Measurements from ENCODE around the gene HERC6. TPM values are rescaled to one million over a fixed set of nuclear protein-coding genes. Genes with fewer than 3 reads are reported as not detected.
"Not testable (repeated sequence)": the region's sequence is repeated elsewhere in the genome, so short reads cannot be mapped to it uniquely, and the experiment has no call there.

Gene HERC6
- total RNA-seq, 2 donors from 2014 or later, result 2.3 to 8.8 TPM

DNA sequence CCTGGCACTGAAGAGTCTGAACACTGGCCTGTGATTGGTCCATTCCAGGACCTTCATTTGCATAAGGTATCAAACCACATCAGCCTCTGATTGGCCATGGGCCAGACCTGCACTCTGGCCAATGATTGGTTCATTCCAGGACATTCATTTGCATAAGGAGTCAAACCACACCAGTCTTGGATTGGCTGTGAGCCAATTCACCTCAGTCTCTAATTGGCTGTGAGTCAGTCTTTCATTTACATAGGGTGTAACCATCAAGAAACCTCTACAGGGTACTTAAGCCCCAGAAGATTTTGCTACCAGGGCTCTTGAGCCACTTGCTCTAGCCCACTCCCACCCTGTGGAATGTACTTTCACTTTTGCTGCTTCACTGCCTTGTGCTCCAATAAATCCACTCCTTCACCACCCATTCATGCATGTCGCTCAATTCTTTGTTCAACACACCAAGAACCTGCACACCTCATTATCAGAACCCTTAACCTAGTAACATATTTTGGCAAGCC, 64.1 kb downstream of the HERC6 start:
- DNase-seq, result no peak
- no peaks in the 10 kb centered on the region for H3K36me3 ChIP-seq (replicated peaks in 1 of 2; ENCODE audit: insufficient read depth in 1 of 2, low read depth in 2 of 2)
- H3K4me3 ChIP-seq, result no peak overlapping the region
- ATAC-seq, result no peak
- no peaks in the 10 kb centered on the region for H3K27me3 ChIP-seq
- 93 to 100% methylated on average over 1 of the region's 1 CpG for WGBS, 2 donors
- H3K4me1 ChIP-seq, result no peaks in the 10 kb centered on the region
- no peak overlapping the region for H3K27ac ChIP-seq
- no peaks in the 10 kb centered on the region for H3K9me3 ChIP-seq
- intact Hi-C loops (cut with DNase I), result no loop called here
- no peak for TF ChIP-seq CTCF (IDR thresholded peaks at IDR 0.05)

- ATAC-seq, result no peak
- 94% methylated on average over 5 of the region's 5 CpGs for WGBS, 2 donors
- Histone ChIP-seq H3K27ac (no peak overlapping the region), H3K36me3 (replicated peaks in 1 of 2; ENCODE audit: insufficient read depth in 1 of 2, low read depth in 2 of 2) (no peaks in the 10 kb centered on the region), H3K4me3 (no peak overlapping the region), H3K4me1 (no peaks in the 10 kb centered on the region), H3K27me3 (no peaks in the 10 kb centered on the region), H3K9me3 (no peaks in the 10 kb centered on the region)
- intact Hi-C loops (cut with DNase I), result no loop called here
- TF ChIP-seq POLR2A (IDR thresholded peaks at IDR 0.05) (no peak), CTCF (IDR thresholded peaks at IDR 0.05) (no peak)
- DNase-seq, result no peak
These were observed 64.8 kb downstream of the HERC6 start for GRCh38 chr4:88443486-88443885.

DNA sequence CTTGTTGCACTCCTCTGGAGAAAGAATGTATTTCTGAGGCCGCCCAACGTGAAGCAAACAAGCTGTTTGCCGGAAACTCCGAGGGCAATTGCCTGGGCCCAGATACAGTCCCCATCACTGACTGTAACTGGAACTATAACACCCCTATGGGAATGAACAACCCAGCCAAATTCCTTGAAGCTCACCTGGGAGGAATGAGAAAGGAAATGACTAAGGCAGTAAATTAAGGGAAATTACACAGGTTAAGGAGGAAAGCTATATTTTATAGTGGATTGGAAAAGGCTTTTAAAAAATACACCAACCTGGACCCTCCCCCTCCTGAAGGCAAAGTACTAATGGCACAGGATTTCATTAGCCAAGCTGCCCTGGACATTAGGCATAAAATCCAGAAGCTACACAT, 66.6 kb downstream of the HERC6 start:
- no peaks in the 10 kb centered on the region for H3K4me1 ChIP-seq
- ATAC-seq, result no peak
- no peaks in the 10 kb centered on the region for H3K36me3 ChIP-seq (replicated peaks in 1 of 2; ENCODE audit: insufficient read depth in 1 of 2, low read depth in 2 of 2)
- H3K27me3 ChIP-seq, result no peaks in the 10 kb centered on the region
- DNase-seq, result no peak
- TF ChIP-seq CTCF (IDR thresholded peaks at IDR 0.05) (no peak), POLR2A (IDR thresholded peaks at IDR 0.05) (no peak)
- no peaks in the 10 kb centered on the region for H3K9me3 ChIP-seq
- intact Hi-C loops (cut with DNase I), result no loop called here
- 81 to 86% methylated on average over 4 of the region's 4 CpGs for WGBS, 2 donors
- H3K4me3 ChIP-seq, result no peak overlapping the region
- H3K27ac ChIP-seq, result no peak overlapping the region

DNA sequence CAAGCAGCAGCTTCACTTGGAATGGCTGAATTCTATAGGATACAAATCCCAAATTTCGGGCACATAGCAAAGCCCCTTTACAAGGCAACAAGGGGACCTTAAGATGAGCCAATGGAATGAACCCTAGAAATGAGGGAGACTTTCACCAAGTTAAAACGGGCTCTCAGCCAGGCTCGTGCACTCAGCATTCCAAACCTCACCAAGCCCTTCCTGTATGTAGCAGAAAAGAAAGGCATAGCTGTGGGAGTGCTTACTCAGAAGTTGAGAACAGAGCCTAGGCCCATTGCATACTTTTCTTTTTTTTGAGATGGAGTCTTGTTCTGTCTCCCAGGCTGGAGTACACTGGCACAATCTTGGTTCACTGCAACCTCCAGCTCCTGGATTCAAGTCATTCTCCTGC, 67.5 kb downstream of the HERC6 start:
- Histone ChIP-seq H3K27ac (no peak overlapping the region), H3K4me1 (no peaks in the 10 kb centered on the region), H3K4me3 (no peak overlapping the region), H3K27me3 (no peaks in the 10 kb centered on the region), H3K9me3 (no peaks in the 10 kb centered on the region), H3K36me3 (replicated peaks in 1 of 2; ENCODE audit: insufficient read depth in 1 of 2, low read depth in 2 of 2) (no peaks in the 10 kb centered on the region)
- no peak for TF ChIP-seq CTCF (IDR thresholded peaks at IDR 0.05)
- TF ChIP-seq POLR2A (IDR thresholded peaks at IDR 0.05), result no peak
- WGBS, 2 donors, result 74 to 88% methylated on average over 3 of the region's 3 CpGs
- intact Hi-C loops (cut with DNase I), result no loop called here
- DNase-seq, result no peak
- ATAC-seq, result no peak

DNA sequence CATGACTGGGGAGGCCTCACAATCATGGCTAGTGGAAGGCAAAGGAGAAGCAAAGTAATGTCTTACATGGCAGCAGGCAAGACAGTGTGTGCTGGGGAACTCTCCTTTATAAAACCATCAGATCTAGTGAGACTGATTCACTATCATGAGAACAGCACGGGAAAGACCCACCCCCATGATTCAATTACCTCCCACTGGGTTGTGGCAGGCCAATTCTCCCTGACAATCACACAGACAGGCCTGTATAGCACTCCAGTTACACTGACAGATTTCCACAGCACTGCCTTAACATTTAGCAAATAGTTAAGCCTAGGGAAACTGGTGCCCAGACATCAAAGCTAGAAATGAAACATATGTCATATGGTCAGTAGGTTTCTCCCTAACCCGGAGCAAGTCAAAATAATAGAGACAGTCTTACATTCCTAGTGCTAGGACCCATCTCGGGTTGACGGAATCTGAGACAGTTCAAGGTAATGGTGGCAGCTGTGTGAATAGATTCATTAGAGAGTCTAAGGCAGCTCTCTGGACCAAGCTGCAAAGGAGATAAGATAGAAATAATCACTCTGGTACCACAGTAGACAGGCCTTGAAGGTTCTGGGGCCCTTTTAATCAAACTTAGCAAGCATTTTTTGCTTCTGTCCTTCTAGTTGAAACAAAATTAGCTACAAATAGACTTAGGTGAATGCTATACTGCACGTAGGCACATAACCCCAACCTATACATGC, 68.9 kb downstream of the HERC6 start:
- Histone ChIP-seq H3K36me3 (replicated peaks in 1 of 2; ENCODE audit: insufficient read depth in 1 of 2, low read depth in 2 of 2) (no peaks in the 10 kb centered on the region), H3K4me3 (no peak overlapping the region), H3K4me1 (no peaks in the 10 kb centered on the region), H3K9me3 (no peaks in the 10 kb centered on the region), H3K27ac (no peak overlapping the region), H3K27me3 (no peaks in the 10 kb centered on the region)
- no peak for DNase-seq
- TF ChIP-seq CTCF (IDR thresholded peaks at IDR 0.05), result no peak
- no peak for TF ChIP-seq POLR2A (IDR thresholded peaks at IDR 0.05)
- intact Hi-C loops (cut with DNase I), result no loop called here
- WGBS, 2 donors, result 70 to 71% methylated on average over 5 of the region's 5 CpGs
- no peak for ATAC-seq

DNA sequence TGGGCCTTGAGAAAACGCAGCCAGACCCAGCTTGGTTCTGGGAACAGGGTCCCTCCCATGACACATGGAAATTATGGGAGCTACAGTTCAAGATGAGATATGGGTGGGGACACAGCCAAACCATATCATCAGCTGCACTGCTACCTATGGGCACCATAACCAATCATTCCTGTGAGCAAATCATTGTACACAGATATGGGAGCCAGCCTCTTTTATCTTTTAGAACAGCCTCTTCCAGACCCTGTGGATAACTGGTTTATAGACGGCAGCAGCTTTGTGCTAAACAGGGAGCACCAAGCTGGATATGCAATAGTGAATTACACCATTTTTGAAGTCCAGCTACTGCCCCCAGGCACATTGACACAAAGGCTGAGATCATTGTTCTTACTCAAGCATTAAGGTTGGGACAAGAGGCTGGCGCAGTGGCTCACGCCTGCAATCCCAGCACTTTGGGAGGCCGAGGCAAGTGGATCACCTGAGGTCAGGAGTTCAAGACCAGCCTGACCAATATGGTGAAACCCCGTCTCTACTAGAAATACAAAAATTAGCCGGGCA, 69.6 kb downstream of the HERC6 start:
- H3K9me3 ChIP-seq; H3K4me3 ChIP-seq; H3K27ac ChIP-seq; H3K27me3 ChIP-seq; intact Hi-C loops (cut with DNase I); H3K4me1 ChIP-seq; DNase-seq; H3K36me3 ChIP-seq (replicated peaks in 1 of 2; ENCODE audit: insufficient read depth in 1 of 2, low read depth in 2 of 2); ATAC-seq: not testable (repeated sequence)
- 92 to 96% methylated on average over 7 of the region's 7 CpGs for WGBS, 2 donors

Data from body of pancreas (tissue), 4 donors.